Mesenchymal stem cell (in vitro differentiated cells and primary cell): ENCODE results near the gene PARD3B.
A peak's percentile ranks its signal among the peaks of the same experiment; 100 is the strongest.

ENCODE experiments used
- DNase-seq: peaks from one replicate; pipeline ENCODE4 v3.0.0-alpha.2; 2013
- H2AFZ ChIP-seq: one replicate; pipeline ENCODE4 v1.6.1; 2013; ENCODE audit warnings: low read depth, mild to moderate bottlenecking, control low read depth, inconsistent platforms, low read length, moderate library complexity
- H2AK5ac ChIP-seq: 2 replicates; pipeline ENCODE4 v1.6.1; 2013; ENCODE audit warnings: low read length, moderate library complexity, mild to moderate bottlenecking, inconsistent platforms; ENCODE audit not compliant: severe bottlenecking
- H2BK120ac ChIP-seq: one replicate; pipeline ENCODE4 v1.6.1; 2013; ENCODE audit warnings: low read depth, mild to moderate bottlenecking, inconsistent platforms, low read length, moderate library complexity
- H2BK12ac ChIP-seq, 2 experiments: one replicate each; pipeline ENCODE4 v1.6.1; 2013; ENCODE audit warnings: inconsistent platforms in 2 of 2, low read length in 2 of 2, mild to moderate bottlenecking in 2 of 2, moderate library complexity in 2 of 2, control low read depth in 1 of 2
- H2BK15ac ChIP-seq: one replicate; pipeline ENCODE4 v1.6.1; 2013; ENCODE audit warnings: mild to moderate bottlenecking, low read depth, inconsistent platforms; ENCODE audit not compliant: poor library complexity, severe bottlenecking
- H2BK5ac ChIP-seq: 2 replicates; pipeline ENCODE4 v1.6.1; 2013; ENCODE audit warnings: low read depth, mild to moderate bottlenecking, low read length, control low read depth, inconsistent platforms; ENCODE audit not compliant: poor library complexity, severe bottlenecking
- H3K14ac ChIP-seq, 2 experiments: one replicate each; pipeline ENCODE4 v1.6.1; 2013; ENCODE audit warnings: inconsistent platforms in 2 of 2, low read length in 2 of 2, control low read depth in 1 of 2, mild to moderate bottlenecking in 1 of 2, moderate library complexity in 1 of 2
- H3K18ac ChIP-seq, 2 experiments: one replicate each; pipeline ENCODE4 v1.6.1; 2013; ENCODE audit warnings: inconsistent platforms in 2 of 2, low read length in 2 of 2, control low read depth in 1 of 2, low read depth in 1 of 2, mild to moderate bottlenecking in 1 of 2
- H3K23ac ChIP-seq, 2 experiments: one replicate each; pipeline ENCODE4 v1.6.1; 2013; ENCODE audit warnings: inconsistent platforms in 2 of 2, low read length in 2 of 2, mild to moderate bottlenecking in 2 of 2, moderate library complexity in 2 of 2, control low read depth in 1 of 2
- H3K27ac ChIP-seq: 2 replicates; pipeline ENCODE4 v1.5.1; 2013; ENCODE audit warnings: mild to moderate bottlenecking, moderate library complexity, low read length, control low read depth, inconsistent platforms; ENCODE audit not compliant: poor library complexity, severe bottlenecking
- H3K27me3 ChIP-seq, 2 experiments: 2 replicates each; pipeline versions ENCODE4 v1.6.1 to v1.7.0; 2013; ENCODE audit warnings: low read length in 2 of 2, mild to moderate bottlenecking in 2 of 2, moderate library complexity in 2 of 2, control low read depth in 1 of 2, inconsistent platforms in 1 of 2; ENCODE audit not compliant: control insufficient read depth in 1 of 2, insufficient read depth in 1 of 2
- H3K36me3 ChIP-seq, 2 experiments: 2 replicates each; pipeline versions ENCODE4 v1.6.1 to v1.7.0; 2013; ENCODE audit warnings: low read length in 2 of 2, control low read depth in 1 of 2, inconsistent platforms in 1 of 2, low read depth in 1 of 2, mild to moderate bottlenecking in 1 of 2; ENCODE audit not compliant: insufficient read depth in 2 of 2, control insufficient read depth in 1 of 2
- H3K4ac ChIP-seq, 2 experiments: one replicate each; pipeline ENCODE4 v1.6.1; 2013; ENCODE audit warnings: inconsistent platforms in 2 of 2, low read length in 2 of 2, mild to moderate bottlenecking in 2 of 2, moderate library complexity in 2 of 2, control low read depth in 1 of 2, low read depth in 1 of 2
- H3K4me1 ChIP-seq: 2 replicates; pipeline ENCODE4 v1.6.1; 2013; ENCODE audit warnings: low read depth, low read length, control low read depth; ENCODE audit not compliant: control insufficient read depth, insufficient read depth
- H3K4me2 ChIP-seq: 2 replicates; pipeline ENCODE4 v1.6.1; 2013; ENCODE audit warnings: low read length, mild to moderate bottlenecking, inconsistent platforms; ENCODE audit not compliant: poor library complexity, severe bottlenecking
- H3K4me3 ChIP-seq, 2 experiments: 2 replicates each; pipeline versions ENCODE4 v1.5.1 to v1.7.0; 2013; ENCODE audit warnings: low read length in 2 of 2, mild to moderate bottlenecking in 2 of 2, control low read depth in 1 of 2, low read depth in 1 of 2; ENCODE audit not compliant: insufficient read depth in 1 of 2
- H3K79me1 ChIP-seq: replicated peaks from 2 replicates; pipeline ENCODE4 v1.6.1; 2013; ENCODE audit warnings: mild to moderate bottlenecking, control low read depth, low read length, inconsistent platforms; ENCODE audit not compliant: poor library complexity, severe bottlenecking
- H3K9ac ChIP-seq: 2 replicates; pipeline ENCODE4 v1.7.0; 2013; ENCODE audit warnings: mild to moderate bottlenecking, low read length, moderate library complexity
- H3K9me3 ChIP-seq: 2 replicates; pipeline ENCODE4 v1.7.0; 2013; ENCODE audit warnings: mild to moderate bottlenecking, low read length; ENCODE audit not compliant: control insufficient read depth
- H4K8ac ChIP-seq: one replicate; pipeline ENCODE4 v1.6.1; 2013; ENCODE audit warnings: inconsistent platforms, mild to moderate bottlenecking, low read length, moderate library complexity
- H4K91ac ChIP-seq: one replicate; pipeline ENCODE4 v1.6.1; 2013; ENCODE audit warnings: mild to moderate bottlenecking, low read length, inconsistent platforms
- WGBS: methylation state at CpG from one replicate; pipeline ENCODE4 v1.1.7; 2013; ENCODE audit warnings: mixed read lengths; 5-methylcytosine and 5-hydroxymethylcytosine counted together

The PARD3B gene

GRCh38 chr2:204673877-204674276 is 128.6 kb downstream of the PARD3B start:
- no peak overlapping the region for H3K18ac ChIP-seq
- no peak overlapping the region for H2AK5ac ChIP-seq
- no peak overlapping the region for H3K14ac ChIP-seq
- no peak overlapping the region for H2AFZ ChIP-seq
- no peak overlapping the region for H3K9ac ChIP-seq
- H2BK120ac ChIP-seq: no peak overlapping the region
- no peak overlapping the region for H2BK5ac ChIP-seq
- no peak overlapping the region for H3K27ac ChIP-seq
- no peak overlapping the region for H4K8ac ChIP-seq
- H4K91ac ChIP-seq: no peak overlapping the region
- no peak overlapping the region for H3K4ac ChIP-seq
- H3K79me1 ChIP-seq: peaks cover 17% of the 10 kb centered on the region
- H2BK15ac ChIP-seq: no peak overlapping the region
- WGBS: 61% methylated on average over 3 of the region's 3 CpGs
- peaks cover 0 to 3% of the 10 kb centered on the region in 2 experiments for H3K36me3 ChIP-seq
- DNase-seq: peak; percentile 26
- no peak overlapping the region for H2BK12ac ChIP-seq
- H3K27me3 ChIP-seq: no peaks in the 10 kb centered on the region
- no peak overlapping the region for H3K4me3 ChIP-seq
- H3K4me2 ChIP-seq: no peak overlapping the region
- no peaks in the 10 kb centered on the region for H3K9me3 ChIP-seq
- H3K23ac ChIP-seq: no peak overlapping the region
- H3K4me1 ChIP-seq: no peaks in the 10 kb centered on the region

- Histone ChIP-seq H3K14ac (peak overlapping the region in 1 of 2 experiments; percentile 48), H3K4me3 (no peak overlapping the region), H4K8ac (no peak overlapping the region), H3K23ac (no peak overlapping the region), H4K91ac (no peak overlapping the region), H2BK5ac (no peak overlapping the region), H3K79me1 (peaks cover 9% of the 10 kb centered on the region), H2BK120ac (no peak overlapping the region), H3K18ac (peak overlapping the region in 1 of 2 experiments; percentile 24), H3K9ac (no peak overlapping the region), H3K27ac (no peak overlapping the region), H3K27me3 (no peaks in the 10 kb centered on the region), H3K9me3 (no peaks in the 10 kb centered on the region), H3K4me1 (no peaks in the 10 kb centered on the region), H2BK12ac (no peak overlapping the region), H2BK15ac (peak overlapping the region; percentile 48), H3K36me3 (peaks cover 0 to 3% of the 10 kb centered on the region in 2 experiments), H3K4ac (no peak overlapping the region), H3K4me2 (no peak overlapping the region), H2AFZ (no peak overlapping the region), H2AK5ac (no peak overlapping the region)
- WGBS: 93% methylated on average over 10 of the region's 10 CpGs
- no peak for DNase-seq
These were observed 132.8 kb downstream of the PARD3B start for GRCh38 chr2:204678031-204678430.

GRCh38 chr2:204680576-204680975 is 135.3 kb downstream of the PARD3B start:
- Histone ChIP-seq H3K9ac (no peak overlapping the region), H3K18ac (no peak overlapping the region), H3K23ac (no peak overlapping the region), H3K4me1 (no peaks in the 10 kb centered on the region), H2BK120ac (no peak overlapping the region), H3K36me3 (peaks cover 0 to 3% of the 10 kb centered on the region in 2 experiments), H3K4me2 (no peak overlapping the region), H2BK15ac (no peak overlapping the region), H3K27ac (no peak overlapping the region), H3K4ac (no peak overlapping the region), H3K79me1 (peaks cover 9% of the 10 kb centered on the region), H3K14ac (no peak overlapping the region), H2AK5ac (no peak overlapping the region), H4K91ac (no peak overlapping the region), H3K9me3 (no peaks in the 10 kb centered on the region), H3K27me3 (no peaks in the 10 kb centered on the region), H2AFZ (no peak overlapping the region), H4K8ac (no peak overlapping the region), H3K4me3 (no peak overlapping the region), H2BK5ac (no peak overlapping the region), H2BK12ac (no peak overlapping the region)
- no peak for DNase-seq
- no CpG with 5 or more reads among the region's 2 CpGs for WGBS

GRCh38 chr2:204681412-204681811 is 136.1 kb downstream of the PARD3B start:
- Histone ChIP-seq H3K18ac (no peak overlapping the region), H3K27ac (no peak overlapping the region), H2BK15ac (no peak overlapping the region), H4K8ac (no peak overlapping the region), H3K23ac (no peak overlapping the region), H2BK12ac (no peak overlapping the region), H2AK5ac (no peak overlapping the region), H3K4me3 (no peak overlapping the region), H3K36me3 (peaks cover 0 to 3% of the 10 kb centered on the region in 2 experiments), H3K27me3 (no peaks in the 10 kb centered on the region), H3K9me3 (no peaks in the 10 kb centered on the region), H2BK5ac (no peak overlapping the region), H3K4ac (no peak overlapping the region), H2BK120ac (no peak overlapping the region), H3K4me2 (no peak overlapping the region), H3K4me1 (no peaks in the 10 kb centered on the region), H4K91ac (no peak overlapping the region), H3K79me1 (peaks cover 8% of the 10 kb centered on the region), H3K9ac (no peak overlapping the region), H3K14ac (no peak overlapping the region), H2AFZ (no peak overlapping the region)
- WGBS: 32% methylated on average over 2 of the region's 2 CpGs
- DNase-seq: peak; percentile 36
